GM12865 (cell line): ENCODE results near the gene TIMM17B.

Experiments used
- DNase-seq: peaks from one replicate; pipeline ENCODE4 v3.0.0; 2010; ENCODE audit warnings: low read depth
- H3K4me3 ChIP-seq: 2 replicates; pipeline ENCODE4 v1.5.1; 2011; ENCODE audit warnings: mild to moderate bottlenecking, low read depth, low read length, control low read depth
- CTCF ChIP-seq: IDR thresholded peaks from 2 replicates; pipeline ENCODE4 v1.5.1; 2011; ENCODE audit warnings: low read length, control low read depth, low read depth, inconsistent platforms; ENCODE audit not compliant: insufficient read depth; ENCODE audit errors: missing control alignments

The TIMM17B gene

DNA sequence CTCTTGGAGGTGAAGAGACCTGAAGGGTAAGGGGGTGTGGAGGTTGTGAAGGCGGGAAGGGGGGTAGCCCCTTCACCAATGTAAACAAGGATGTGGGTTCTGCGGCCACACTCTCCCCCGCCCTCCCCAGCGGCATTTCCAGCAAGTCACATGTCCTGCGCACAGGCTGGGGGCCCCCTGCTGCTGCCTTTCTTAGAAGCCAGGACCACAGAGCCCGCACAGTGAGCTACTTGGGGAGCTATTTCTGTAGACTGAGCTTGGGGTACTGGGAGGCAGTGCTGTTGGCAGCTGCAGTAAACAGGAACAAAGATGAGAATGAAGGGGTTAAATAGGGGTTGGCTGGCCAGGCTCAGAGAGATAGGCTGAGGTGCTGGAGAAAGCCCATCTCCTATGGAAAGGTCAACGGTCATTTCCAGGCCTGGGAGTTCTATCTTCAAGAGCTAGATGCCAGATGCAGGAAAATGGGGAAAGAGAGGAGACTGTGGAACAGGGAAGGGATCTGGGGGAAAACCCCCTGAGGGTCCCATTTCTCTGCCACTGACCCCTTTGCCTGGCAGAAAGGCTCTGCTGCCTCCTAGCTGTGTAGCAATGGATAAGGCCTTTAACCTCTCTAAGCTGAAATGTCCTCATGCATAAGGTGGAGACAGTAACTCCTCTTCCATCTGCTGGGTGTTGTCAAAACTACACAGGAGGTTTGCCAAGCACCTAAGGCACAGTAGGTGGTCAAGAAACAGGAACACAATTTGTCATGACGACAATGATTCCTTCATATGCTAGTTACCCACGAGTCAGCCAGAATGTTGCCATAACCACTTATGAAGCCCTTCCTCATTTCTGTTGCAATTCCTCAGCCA, 39.7 kb upstream of the TIMM17B start:
- peak overlapping the region; percentile 58 for H3K4me3 ChIP-seq
- TF ChIP-seq CTCF: peak; percentile 38
- DNase-seq: peak; percentile 95

DNA sequence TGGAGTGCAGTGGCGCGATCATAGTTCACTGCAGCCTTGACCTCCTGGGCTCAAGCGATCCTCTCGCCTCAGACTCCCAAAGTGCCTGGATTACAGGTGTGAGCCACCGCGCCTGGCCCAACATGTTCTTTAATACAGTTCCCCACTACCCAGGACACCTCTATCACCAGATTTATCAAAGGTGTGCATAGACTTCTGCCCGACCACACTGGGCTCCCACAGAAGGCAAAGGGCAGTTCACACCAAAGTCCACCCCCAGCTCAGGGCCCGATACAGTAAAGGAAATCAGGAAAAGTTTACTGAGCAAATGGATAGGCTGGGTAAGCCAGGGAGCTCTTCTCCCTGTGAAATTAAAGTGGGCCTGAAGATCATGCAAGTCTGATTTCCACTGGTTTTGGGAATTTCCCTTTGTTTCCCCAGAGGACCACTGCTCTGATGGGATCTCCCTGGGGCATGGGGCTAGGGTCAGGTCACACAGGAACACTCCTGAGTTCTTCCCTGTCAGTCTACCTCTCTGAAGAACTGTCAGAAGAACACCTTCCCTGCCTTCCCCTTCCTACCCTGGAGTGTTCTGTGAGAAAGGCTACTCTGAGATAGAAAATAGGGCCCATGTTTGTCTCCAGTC, 39.0 kb upstream of the TIMM17B start:
- no peak for TF ChIP-seq CTCF
- no peak for DNase-seq
- H3K4me3 ChIP-seq: peak overlapping the region; percentile 26; the same call in 1 of the 2 replicates

DNA sequence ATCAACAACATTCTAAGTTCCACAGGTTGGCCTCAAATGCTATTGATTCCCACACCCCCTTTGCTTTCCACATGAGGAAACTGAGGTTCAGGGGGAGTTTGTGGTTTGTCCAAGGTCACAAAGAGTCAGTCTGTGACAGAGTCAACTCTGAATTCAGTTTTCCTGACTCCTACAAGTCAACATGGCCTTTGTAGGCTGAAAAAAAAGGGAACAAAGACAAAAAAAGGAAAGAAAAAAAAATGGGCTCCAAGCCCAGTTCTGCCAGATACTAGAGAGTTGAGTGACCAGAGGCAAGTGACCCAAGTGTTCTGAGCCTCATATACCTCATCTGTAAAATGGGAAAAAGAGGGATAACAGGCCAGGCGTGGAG, 37.7 kb upstream of the TIMM17B start:
- no peak overlapping the region for H3K4me3 ChIP-seq
- TF ChIP-seq CTCF: no peak
- no peak for DNase-seq

DNA sequence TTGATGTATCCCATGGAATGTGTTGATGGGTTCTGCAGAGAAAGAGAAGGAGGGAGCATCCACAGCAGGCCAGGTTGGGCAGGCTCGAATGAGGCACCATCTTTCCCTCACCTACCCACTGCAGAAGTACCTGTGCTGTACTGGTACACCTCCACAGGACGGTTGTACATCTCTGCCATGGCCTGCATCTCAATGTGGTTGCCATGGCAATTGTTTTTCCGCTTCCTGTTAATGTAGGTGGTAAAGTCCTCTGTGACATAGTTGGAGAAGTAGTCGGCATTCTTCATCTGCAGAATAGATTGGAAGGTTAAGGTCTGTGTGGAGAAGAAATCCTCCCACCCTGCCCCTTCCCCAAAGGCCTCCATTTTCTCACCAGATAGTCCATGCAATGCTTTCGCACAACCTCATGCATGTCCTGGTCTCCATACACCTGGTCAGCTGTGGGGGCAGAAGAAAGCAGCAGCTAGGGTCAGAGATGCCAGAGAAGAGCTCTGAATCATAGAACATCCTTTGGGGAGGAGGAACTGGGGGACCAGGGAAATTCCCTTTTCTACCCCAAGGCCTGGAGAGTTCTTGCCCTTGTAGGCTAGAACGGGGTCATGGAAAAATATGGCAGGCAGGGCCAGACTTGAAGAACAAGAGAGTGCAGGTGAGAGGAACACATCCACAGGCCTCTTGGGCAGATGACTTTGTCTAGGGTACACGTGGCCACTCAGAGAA, 37.2 kb upstream of the TIMM17B start:
- H3K4me3 ChIP-seq: no peak overlapping the region
- no peak for DNase-seq
- no peak for TF ChIP-seq CTCF

- peak overlapping the region; percentile 16 for H3K4me3 ChIP-seq
- TF ChIP-seq CTCF: no peak
- DNase-seq: peak; percentile 65
Measured at GRCh38 chrX:48933757-48934156, 36.2 kb upstream of the TIMM17B start.

DNA sequence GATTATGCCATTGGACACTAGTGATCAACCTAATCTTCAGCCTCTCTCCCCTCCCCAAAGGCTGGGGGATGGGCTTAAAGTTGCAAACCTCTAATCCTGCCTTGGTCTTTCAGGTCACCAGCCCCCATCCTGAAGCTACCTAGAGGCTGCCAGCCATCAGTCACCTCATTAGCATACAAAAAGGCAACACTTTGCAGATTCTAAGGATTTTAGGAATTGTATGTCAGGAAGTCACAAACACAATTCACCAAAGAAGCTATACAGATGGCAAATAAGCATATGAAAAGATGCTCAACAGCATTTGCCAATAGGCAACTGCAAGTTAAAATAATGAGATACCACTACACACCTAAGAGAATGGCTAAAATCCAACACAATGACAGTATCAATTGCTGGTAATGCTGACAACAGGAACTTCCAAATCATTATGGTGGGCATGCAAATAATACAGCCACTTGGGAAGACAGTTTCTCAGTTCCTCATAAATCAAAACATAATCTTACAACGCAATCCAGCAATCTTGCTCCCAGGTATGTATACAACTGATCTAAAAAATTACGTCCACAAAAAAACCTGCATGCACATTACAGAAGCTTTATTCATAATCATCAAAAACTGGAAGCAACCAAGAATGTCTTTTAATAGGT, 30.3 kb upstream of the TIMM17B start:
- DNase-seq: no peak
- no peak overlapping the region for H3K4me3 ChIP-seq
- TF ChIP-seq CTCF: no peak
